ENCODE results near the gene CRISPLD2. TPM values are rescaled to one million over a fixed set of nuclear protein-coding genes. Genes with fewer than 3 reads are reported as not detected.

The CRISPLD2 gene
- total and polyA plus RNA-seq, 10 of the 15 experiments (the other 5 are each of a cell fraction or from before 2014, with no cell fraction given): 0.03 to 0.30 (median 0.08) TPM; not detected in 5

DNA sequence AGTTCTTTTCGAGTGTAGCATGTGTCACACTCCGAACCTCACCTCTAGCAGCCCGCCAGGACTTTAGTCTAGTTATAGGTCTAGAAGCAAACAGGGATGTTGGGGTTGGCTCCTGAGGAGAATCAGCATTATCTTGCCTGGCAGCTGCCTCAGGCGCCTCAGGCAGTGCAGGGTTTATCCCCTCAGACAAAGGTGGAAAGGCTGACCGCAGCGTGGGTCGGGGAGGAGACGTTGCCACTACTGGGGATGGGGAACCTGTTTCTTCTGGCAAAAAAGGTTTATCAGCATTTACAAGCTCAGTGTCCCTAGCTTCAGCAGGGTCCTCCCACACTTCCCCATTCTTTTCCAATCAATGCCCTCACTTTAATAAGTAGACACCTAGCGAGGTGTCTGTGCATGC, 40.6 kb downstream of the CRISPLD2 start:
- no peak for FAIRE-seq
- H3K4me1 ChIP-seq (ENCODE audit: control insufficient read depth, insufficient read depth, low read length): no peaks in the 10 kb centered on the region
- ChIA-PET CTCF (interaction anchor here (1.0 kb wide), 1 partner anchor 14 kb away, joined by 4 read pairs; no protein-coding TSS in a partner anchor), RAD21 (ENCODE audit: unreplicated experiment) (no interaction called here), POLR2A (no interaction called here), SMC1A (ENCODE audit: uncharacterized antibody, unreplicated experiment) (interaction anchor here (1.0 kb wide), 1 partner anchor 16 kb away, joined by 5 read pairs; no protein-coding TSS in a partner anchor)
- BruUV-seq (replicated peaks): no TSS peak
- no peak for ATAC-seq
- no peak overlapping the region for H3K4me2 ChIP-seq (ENCODE audit: control insufficient read depth, insufficient read depth)
- no peak overlapping the region for H3K4me3 ChIP-seq
- in situ Hi-C loops (cut with MboI): no loop called here
- no peak overlapping the region for H3K27ac ChIP-seq (ENCODE audit: control insufficient read depth, insufficient read depth)
- peaks cover 0 to 2% of the 10 kb centered on the region in 2 experiments; a peak in 1 of 4 replicates for H3K27me3 ChIP-seq (replicated peaks in 1 of 2; ENCODE audit: control insufficient read depth in 2 of 2, insufficient read depth in 2 of 2, low read length in 1 of 2)
- DNase-seq (ENCODE audit: low read depth, low spot score): no peak
- no peak overlapping the region for H2AFZ ChIP-seq (ENCODE audit: control insufficient read depth, low read depth, low read length)
- no peak overlapping the region for H3K9ac ChIP-seq (ENCODE audit: control insufficient read depth, insufficient read depth, low read length)
- intact Hi-C loops (cut with micrococcal nuclease; ENCODE audit: unreplicated experiment): no loop called here
- H3K9me3 ChIP-seq (replicated peaks; ENCODE audit: control insufficient read depth, insufficient read depth, low read length): peaks cover 1% of the 10 kb centered on the region; the same call in 1 of the 3 replicates
- no peaks in the 10 kb centered on the region for H4K20me1 ChIP-seq (ENCODE audit: control insufficient read depth, insufficient read depth)
- H3K36me3 ChIP-seq (ENCODE audit: control insufficient read depth in 2 of 2, insufficient read depth in 2 of 2, low read length in 1 of 2): no peaks in the 10 kb centered on the region
- H3K79me2 ChIP-seq (ENCODE audit: control insufficient read depth, insufficient read depth, low read length): no peaks in the 10 kb centered on the region
- 58% methylated on average over 9 of the region's 9 CpGs for WGBS (ENCODE audit: insufficient coverage, insufficient replicate concordance, low lambda C conversion rate, missing lambda C conversion rate)
- TF ChIP-seq ATF7 (IDR thresholded peaks at IDR 0.05; ENCODE audit: low read depth): no peak
- TF ChIP-seq BCL11A (IDR thresholded peaks at IDR 0.05; ENCODE audit: low read depth, low read length): no peak
- TF ChIP-seq SMAD5 (IDR thresholded peaks at IDR 0.05; ENCODE audit: low read depth): no peak
- TF ChIP-seq, protein P1, sequence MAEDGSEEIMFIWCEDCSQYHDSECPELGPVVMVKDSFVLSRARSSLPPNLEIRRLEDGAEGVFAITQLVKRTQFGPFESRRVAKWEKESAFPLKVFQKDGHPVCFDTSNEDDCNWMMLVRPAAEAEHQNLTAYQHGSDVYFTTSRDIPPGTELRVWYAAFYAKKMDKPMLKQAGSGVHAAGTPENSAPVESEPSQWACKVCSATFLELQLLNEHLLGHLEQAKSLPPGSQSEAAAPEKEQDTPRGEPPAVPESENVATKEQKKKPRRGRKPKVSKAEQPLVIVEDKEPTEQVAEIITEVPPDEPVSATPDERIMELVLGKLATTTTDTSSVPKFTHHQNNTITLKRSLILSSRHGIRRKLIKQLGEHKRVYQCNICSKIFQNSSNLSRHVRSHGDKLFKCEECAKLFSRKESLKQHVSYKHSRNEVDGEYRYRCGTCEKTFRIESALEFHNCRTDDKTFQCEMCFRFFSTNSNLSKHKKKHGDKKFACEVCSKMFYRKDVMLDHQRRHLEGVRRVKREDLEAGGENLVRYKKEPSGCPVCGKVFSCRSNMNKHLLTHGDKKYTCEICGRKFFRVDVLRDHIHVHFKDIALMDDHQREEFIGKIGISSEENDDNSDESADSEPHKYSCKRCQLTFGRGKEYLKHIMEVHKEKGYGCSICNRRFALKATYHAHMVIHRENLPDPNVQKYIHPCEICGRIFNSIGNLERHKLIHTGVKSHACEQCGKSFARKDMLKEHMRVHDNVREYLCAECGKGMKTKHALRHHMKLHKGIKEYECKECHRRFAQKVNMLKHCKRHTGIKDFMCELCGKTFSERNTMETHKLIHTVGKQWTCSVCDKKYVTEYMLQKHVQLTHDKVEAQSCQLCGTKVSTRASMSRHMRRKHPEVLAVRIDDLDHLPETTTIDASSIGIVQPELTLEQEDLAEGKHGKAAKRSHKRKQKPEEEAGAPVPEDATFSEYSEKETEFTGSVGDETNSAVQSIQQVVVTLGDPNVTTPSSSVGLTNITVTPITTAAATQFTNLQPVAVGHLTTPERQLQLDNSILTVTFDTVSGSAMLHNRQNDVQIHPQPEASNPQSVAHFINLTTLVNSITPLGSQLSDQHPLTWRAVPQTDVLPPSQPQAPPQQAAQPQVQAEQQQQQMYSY (CRISPR knock-in tag; IDR thresholded peaks at IDR 0.05): no peak
- no peak for TF ChIP-seq PAX8 (IDR thresholded peaks at IDR 0.05)
- TF ChIP-seq SRF (IDR thresholded peaks at IDR 0.05; ENCODE audit: low read depth in 2 of 2, low read length in 2 of 2): no peak
- TF ChIP-seq HDAC2 (IDR thresholded peaks at IDR 0.05): no peak
- no peak for TF ChIP-seq CBFB (IDR thresholded peaks at IDR 0.05; ENCODE audit: low read depth)
- no peak for TF ChIP-seq TCF3 (IDR thresholded peaks at IDR 0.05; ENCODE audit: borderline replicate concordance, insufficient read depth, low read depth, low read length)
- TF ChIP-seq MEF2B (IDR thresholded peaks at IDR 0.05; ENCODE audit: partially characterized antibody, poor library complexity, severe bottlenecking): no peak
- TF ChIP-seq, protein P2, sequence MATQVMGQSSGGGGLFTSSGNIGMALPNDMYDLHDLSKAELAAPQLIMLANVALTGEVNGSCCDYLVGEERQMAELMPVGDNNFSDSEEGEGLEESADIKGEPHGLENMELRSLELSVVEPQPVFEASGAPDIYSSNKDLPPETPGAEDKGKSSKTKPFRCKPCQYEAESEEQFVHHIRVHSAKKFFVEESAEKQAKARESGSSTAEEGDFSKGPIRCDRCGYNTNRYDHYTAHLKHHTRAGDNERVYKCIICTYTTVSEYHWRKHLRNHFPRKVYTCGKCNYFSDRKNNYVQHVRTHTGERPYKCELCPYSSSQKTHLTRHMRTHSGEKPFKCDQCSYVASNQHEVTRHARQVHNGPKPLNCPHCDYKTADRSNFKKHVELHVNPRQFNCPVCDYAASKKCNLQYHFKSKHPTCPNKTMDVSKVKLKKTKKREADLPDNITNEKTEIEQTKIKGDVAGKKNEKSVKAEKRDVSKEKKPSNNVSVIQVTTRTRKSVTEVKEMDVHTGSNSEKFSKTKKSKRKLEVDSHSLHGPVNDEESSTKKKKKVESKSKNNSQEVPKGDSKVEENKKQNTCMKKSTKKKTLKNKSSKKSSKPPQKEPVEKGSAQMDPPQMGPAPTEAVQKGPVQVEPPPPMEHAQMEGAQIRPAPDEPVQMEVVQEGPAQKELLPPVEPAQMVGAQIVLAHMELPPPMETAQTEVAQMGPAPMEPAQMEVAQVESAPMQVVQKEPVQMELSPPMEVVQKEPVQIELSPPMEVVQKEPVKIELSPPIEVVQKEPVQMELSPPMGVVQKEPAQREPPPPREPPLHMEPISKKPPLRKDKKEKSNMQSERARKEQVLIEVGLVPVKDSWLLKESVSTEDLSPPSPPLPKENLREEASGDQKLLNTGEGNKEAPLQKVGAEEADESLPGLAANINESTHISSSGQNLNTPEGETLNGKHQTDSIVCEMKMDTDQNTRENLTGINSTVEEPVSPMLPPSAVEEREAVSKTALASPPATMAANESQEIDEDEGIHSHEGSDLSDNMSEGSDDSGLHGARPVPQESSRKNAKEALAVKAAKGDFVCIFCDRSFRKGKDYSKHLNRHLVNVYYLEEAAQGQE (IDR thresholded peaks at IDR 0.05; ENCODE audit: low read depth, low read length): no peak
- TF ChIP-seq ZBED1 (IDR thresholded peaks at IDR 0.05; ENCODE audit: borderline replicate concordance): no peak
- TF ChIP-seq, protein P3, sequence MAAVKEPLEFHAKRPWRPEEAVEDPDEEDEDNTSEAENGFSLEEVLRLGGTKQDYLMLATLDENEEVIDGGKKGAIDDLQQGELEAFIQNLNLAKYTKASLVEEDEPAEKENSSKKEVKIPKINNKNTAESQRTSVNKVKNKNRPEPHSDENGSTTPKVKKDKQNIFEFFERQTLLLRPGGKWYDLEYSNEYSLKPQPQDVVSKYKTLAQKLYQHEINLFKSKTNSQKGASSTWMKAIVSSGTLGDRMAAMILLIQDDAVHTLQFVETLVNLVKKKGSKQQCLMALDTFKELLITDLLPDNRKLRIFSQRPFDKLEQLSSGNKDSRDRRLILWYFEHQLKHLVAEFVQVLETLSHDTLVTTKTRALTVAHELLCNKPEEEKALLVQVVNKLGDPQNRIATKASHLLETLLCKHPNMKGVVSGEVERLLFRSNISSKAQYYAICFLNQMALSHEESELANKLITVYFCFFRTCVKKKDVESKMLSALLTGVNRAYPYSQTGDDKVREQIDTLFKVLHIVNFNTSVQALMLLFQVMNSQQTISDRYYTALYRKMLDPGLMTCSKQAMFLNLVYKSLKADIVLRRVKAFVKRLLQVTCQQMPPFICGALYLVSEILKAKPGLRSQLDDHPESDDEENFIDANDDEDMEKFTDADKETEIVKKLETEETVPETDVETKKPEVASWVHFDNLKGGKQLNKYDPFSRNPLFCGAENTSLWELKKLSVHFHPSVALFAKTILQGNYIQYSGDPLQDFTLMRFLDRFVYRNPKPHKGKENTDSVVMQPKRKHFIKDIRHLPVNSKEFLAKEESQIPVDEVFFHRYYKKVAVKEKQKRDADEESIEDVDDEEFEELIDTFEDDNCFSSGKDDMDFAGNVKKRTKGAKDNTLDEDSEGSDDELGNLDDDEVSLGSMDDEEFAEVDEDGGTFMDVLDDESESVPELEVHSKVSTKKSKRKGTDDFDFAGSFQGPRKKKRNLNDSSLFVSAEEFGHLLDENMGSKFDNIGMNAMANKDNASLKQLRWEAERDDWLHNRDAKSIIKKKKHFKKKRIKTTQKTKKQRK (IDR thresholded peaks at IDR 0.05; ENCODE audit: low read depth, low read length): no peak

Measured in GM12878 (cell line).